GM23338 (cell line): Measurements from ENCODE around the gene OSBPL10. TPM values are rescaled to one million over a fixed set of nuclear protein-coding genes. Genes with fewer than 3 reads are reported as not detected.

ENCODE experiments used
- ATAC-seq: fragments of 200-7000 bp; cut with Tn5 transposase; 3 replicates; pipeline ENCODE4 v1.9.1; 2020
- DNase-seq: peaks from one replicate; pipeline ENCODE4 v3.0.0-alpha.2; 2015; ENCODE audit warnings: low spot score
- H2AFZ ChIP-seq: fragments of 200-600 bp; sonication (generic); 2 replicates; pipeline ENCODE4 v1.8.0; 2016; ENCODE audit warnings: antibody characterized with exemption, mild to moderate bottlenecking, moderate library complexity
- H3F3A ChIP-seq: fragments of 200-600 bp; sonication (generic); replicated peaks from 2 replicates; pipeline ENCODE4 v1.8.0; 2017; ENCODE audit warnings: antibody characterized with exemption, mixed run types, low read depth
- H3K27ac ChIP-seq: fragments of 200-600 bp; sonication (generic); 2 replicates; pipeline ENCODE4 v1.6.1; 2016; ENCODE audit warnings: low read depth
- H3K27me3 ChIP-seq: fragments of 200-600 bp; sonication (generic); 2 replicates; pipeline ENCODE4 v1.8.0; 2016; ENCODE audit warnings: mild to moderate bottlenecking, mixed run types, moderate library complexity; ENCODE audit not compliant: insufficient read depth
- H3K36me3 ChIP-seq: fragments of 200-600 bp; sonication (generic); 2 replicates; pipeline ENCODE4 v1.8.0; 2016; ENCODE audit warnings: mild to moderate bottlenecking; ENCODE audit not compliant: insufficient read depth
- H3K4me1 ChIP-seq: fragments of 200-600 bp; sonication (generic); 2 replicates; pipeline ENCODE4 v1.8.0; 2016; ENCODE audit warnings: mild to moderate bottlenecking, moderate library complexity; ENCODE audit not compliant: insufficient read depth
- H3K4me2 ChIP-seq: fragments of 200-600 bp; sonication (generic); 2 replicates; pipeline ENCODE4 v1.7.1; 2017; ENCODE audit warnings: mixed run types
- H3K4me3 ChIP-seq: fragments of 200-600 bp; sonication (generic); 2 replicates; pipeline ENCODE4 v1.6.1; 2016; ENCODE audit warnings: mixed run types
- H3K79me2 ChIP-seq: fragments of 200-600 bp; sonication (generic); replicated peaks from 2 replicates; pipeline ENCODE4 v1.8.0; 2017; ENCODE audit warnings: mild to moderate bottlenecking; ENCODE audit not compliant: insufficient read depth
- H3K9me2 ChIP-seq: fragments of 200-600 bp; sonication (generic); 2 replicates; pipeline ENCODE4 v1.8.0; 2017; ENCODE audit not compliant: insufficient read depth
- H4K20me1 ChIP-seq: fragments of 200-600 bp; sonication (generic); replicated peaks from 2 replicates; pipeline ENCODE4 v1.8.0; 2017; ENCODE audit warnings: mild to moderate bottlenecking; ENCODE audit not compliant: insufficient read depth
- H3K27ac Mint-ChIP-seq: 2 replicates; pipeline ENCODE4 v1.8.0; 2020; ENCODE audit warnings: inconsistent platforms, mild to moderate bottlenecking, moderate library complexity, mixed read lengths
- H3K27me3 Mint-ChIP-seq: 3 replicates; pipeline ENCODE4 v1.8.0; 2022; ENCODE audit warnings: low read depth, mild to moderate bottlenecking, moderate library complexity, mixed read lengths, inconsistent platforms; ENCODE audit not compliant: insufficient read depth, poor library complexity
- H3K36me3 Mint-ChIP-seq: 3 replicates; pipeline ENCODE4 v1.8.0; 2021; ENCODE audit warnings: low read depth, mild to moderate bottlenecking, inconsistent platforms, moderate library complexity, mixed read lengths
- H3K4me1 Mint-ChIP-seq: 3 replicates; pipeline ENCODE4 v1.8.0; 2020; ENCODE audit warnings: mild to moderate bottlenecking, inconsistent platforms, mixed read lengths
- H3K4me3 Mint-ChIP-seq: 3 replicates; pipeline ENCODE4 v1.8.0; 2021; ENCODE audit warnings: moderate library complexity, mild to moderate bottlenecking, inconsistent platforms, mixed read lengths
- H3K9me3 Mint-ChIP-seq: 3 replicates; pipeline ENCODE4 v1.8.0; 2020; ENCODE audit warnings: moderate library complexity, mild to moderate bottlenecking, inconsistent platforms, mixed read lengths
- CREB1 ChIP-seq: fragments of 250-450 bp; sonication (Bioruptor Pico); IDR thresholded peaks from 2 replicates; pipeline ENCODE4 v1.5.0; 2020; ENCODE audit warnings: low read depth, mild to moderate bottlenecking, moderate library complexity
- EZH2phosphoT487 ChIP-seq: fragments of 200-600 bp; sonication (generic); IDR thresholded peaks from one replicate; pipeline ENCODE4 v1.8.1; 2018; ENCODE audit warnings: antibody characterized with exemption; ENCODE audit not compliant: unreplicated experiment
- POLR2AphosphoS5 ChIP-seq: IDR thresholded peaks from 2 replicates; pipeline ENCODE4 v1.6.1; 2016; ENCODE audit warnings: antibody characterized with exemption, low read depth
- STAT1 ChIP-seq: IDR thresholded peaks from one replicate; pipeline ENCODE4 v1.6.1; 2016; ENCODE audit warnings: antibody characterized with exemption; ENCODE audit not compliant: unreplicated experiment
- ZNF114 ChIP-seq: fragments of 250-450 bp; sonication (Bioruptor Pico); IDR thresholded peaks from 2 replicates; pipeline ENCODE4 v1.5.0; 2020; ENCODE audit warnings: mild to moderate bottlenecking, moderate library complexity
- ZNF331 ChIP-seq: fragments of 250-450 bp; sonication (Bioruptor Pico); IDR thresholded peaks from 2 replicates; pipeline ENCODE4 v1.5.0; 2020; ENCODE audit warnings: low read depth, mild to moderate bottlenecking, moderate library complexity
- ZNF462 ChIP-seq: fragments of 250-450 bp; sonication (Bioruptor Pico); IDR thresholded peaks from 2 replicates; pipeline ENCODE4 v1.5.0; 2020; ENCODE audit warnings: mild to moderate bottlenecking, moderate library complexity
- polyA plus RNA-seq: library from polyadenylated mRNA; unstranded; fragments of >200 nt; fragmentation: Nextera tagmentation; extraction: Ambion mirVana; gene quantifications from 2 replicates; pipeline ENCODE4 v1.2.1, GENCODE V29; 2016
- total RNA-seq: library from RNA; depleted of rRNA; stranded (reverse); fragments of >200 nt; shearing (Covaris generic); gene quantifications from 2 replicates; pipeline ENCODE4 v1.2.3, GENCODE V29; 2014

OSBPL10 gene
- total and polyA plus RNA-seq, 2 experiments from 2014 or later: 23.8 to 149 TPM

- DNase-seq: no peak
- H3K27me3 Mint-ChIP-seq: peaks cover 6% of the 10 kb centered on the region
- Histone ChIP-seq H4K20me1 (peaks cover 19% of the 10 kb centered on the region; the same call in 1 of the 2 replicates), H3K36me3 (no peaks in the 10 kb centered on the region), H2AFZ (no peak overlapping the region), H3F3A (no peaks in the 10 kb centered on the region), H3K79me2 (peaks cover 97% of the 10 kb centered on the region), H3K9me2 (no peaks in the 10 kb centered on the region), H3K4me1 (peaks cover 42% of the 10 kb centered on the region), H3K4me3 (no peak overlapping the region), H3K27ac (no peak overlapping the region), H3K27me3 (no peaks in the 10 kb centered on the region), H3K4me2 (no peak overlapping the region)
- ATAC-seq: no peak
- H3K4me1 Mint-ChIP-seq: peaks cover 58% of the 10 kb centered on the region
- TF ChIP-seq EZH2phosphoT487 (no peak), STAT1 (no peak), CREB1 (CRISPR knock-in tag) (no peak), ZNF114 (CRISPR knock-in tag) (no peak), ZNF331 (no peak), POLR2AphosphoS5 (no peak), ZNF462 (CRISPR knock-in tag) (no peak)
- H3K9me3 Mint-ChIP-seq: no peaks in the 10 kb centered on the region
- no peak overlapping the region for H3K27ac Mint-ChIP-seq
- H3K36me3 Mint-ChIP-seq: no peaks in the 10 kb centered on the region; the same call in 2 of the 3 replicates
- H3K4me3 Mint-ChIP-seq: no peak overlapping the region
These were observed 51.1 kb downstream of the OSBPL10 start for GRCh38 chr3:31929826-31930502.
